Panc1 (cell line): Measurements from ENCODE around the gene USP31.

Source experiments
- POLR2AphosphoS5 ChIP-seq: IDR thresholded peaks from 2 replicates; pipeline ENCODE4 v1.6.1; 2012; ENCODE audit warnings: mild to moderate bottlenecking, low read depth, low read length, moderate library complexity
- SIN3A ChIP-seq: IDR thresholded peaks from 2 replicates; pipeline ENCODE4 v1.6.1; 2012; ENCODE audit warnings: low read depth, mild to moderate bottlenecking, low read length, moderate library complexity, borderline replicate concordance; ENCODE audit not compliant: insufficient read depth
- TF ChIP-seq, protein P1 (sequence below): fragments of 450-650 bp; IDR thresholded peaks from 2 replicates; pipeline ENCODE4 v1.5.1; 2017; ENCODE audit warnings: mild to moderate bottlenecking
- TF ChIP-seq, protein P2 (sequence below), 2 experiments: IDR thresholded peaks; 2 replicates each; pipeline ENCODE4 v1.6.1; 2011 to 2012; ENCODE audit warnings: low read depth in 2 of 2, control low read depth in 1 of 2, low read length in 1 of 2, mild to moderate bottlenecking in 1 of 2, moderate library complexity in 1 of 2; ENCODE audit not compliant: insufficient read depth in 1 of 2

DNA sequence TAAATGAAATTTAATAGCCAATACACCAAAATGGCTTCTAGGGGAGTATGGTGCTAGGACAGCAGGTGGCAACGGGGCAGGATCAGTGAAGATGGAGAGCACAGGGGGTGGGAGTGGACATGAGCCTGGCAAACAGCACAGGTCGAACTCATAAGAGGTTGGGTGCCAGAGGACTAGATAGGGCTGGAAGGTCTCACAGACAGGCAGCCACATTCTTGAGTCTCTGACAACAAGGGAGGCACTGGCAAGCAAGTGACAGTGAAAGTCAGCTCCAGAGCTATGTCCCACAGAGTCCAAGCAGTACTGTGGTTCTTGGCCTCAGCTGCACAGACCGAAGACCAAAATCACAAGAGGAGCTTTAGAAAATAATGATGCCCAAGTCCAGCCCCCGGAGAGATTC, 61.2 kb downstream of the USP31 start:
- TF ChIP-seq POLR2AphosphoS5 (no peak), SIN3A (no peak)
- TF ChIP-seq, protein P1, sequence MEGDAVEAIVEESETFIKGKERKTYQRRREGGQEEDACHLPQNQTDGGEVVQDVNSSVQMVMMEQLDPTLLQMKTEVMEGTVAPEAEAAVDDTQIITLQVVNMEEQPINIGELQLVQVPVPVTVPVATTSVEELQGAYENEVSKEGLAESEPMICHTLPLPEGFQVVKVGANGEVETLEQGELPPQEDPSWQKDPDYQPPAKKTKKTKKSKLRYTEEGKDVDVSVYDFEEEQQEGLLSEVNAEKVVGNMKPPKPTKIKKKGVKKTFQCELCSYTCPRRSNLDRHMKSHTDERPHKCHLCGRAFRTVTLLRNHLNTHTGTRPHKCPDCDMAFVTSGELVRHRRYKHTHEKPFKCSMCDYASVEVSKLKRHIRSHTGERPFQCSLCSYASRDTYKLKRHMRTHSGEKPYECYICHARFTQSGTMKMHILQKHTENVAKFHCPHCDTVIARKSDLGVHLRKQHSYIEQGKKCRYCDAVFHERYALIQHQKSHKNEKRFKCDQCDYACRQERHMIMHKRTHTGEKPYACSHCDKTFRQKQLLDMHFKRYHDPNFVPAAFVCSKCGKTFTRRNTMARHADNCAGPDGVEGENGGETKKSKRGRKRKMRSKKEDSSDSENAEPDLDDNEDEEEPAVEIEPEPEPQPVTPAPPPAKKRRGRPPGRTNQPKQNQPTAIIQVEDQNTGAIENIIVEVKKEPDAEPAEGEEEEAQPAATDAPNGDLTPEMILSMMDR = no peak
- TF ChIP-seq, protein P2, sequence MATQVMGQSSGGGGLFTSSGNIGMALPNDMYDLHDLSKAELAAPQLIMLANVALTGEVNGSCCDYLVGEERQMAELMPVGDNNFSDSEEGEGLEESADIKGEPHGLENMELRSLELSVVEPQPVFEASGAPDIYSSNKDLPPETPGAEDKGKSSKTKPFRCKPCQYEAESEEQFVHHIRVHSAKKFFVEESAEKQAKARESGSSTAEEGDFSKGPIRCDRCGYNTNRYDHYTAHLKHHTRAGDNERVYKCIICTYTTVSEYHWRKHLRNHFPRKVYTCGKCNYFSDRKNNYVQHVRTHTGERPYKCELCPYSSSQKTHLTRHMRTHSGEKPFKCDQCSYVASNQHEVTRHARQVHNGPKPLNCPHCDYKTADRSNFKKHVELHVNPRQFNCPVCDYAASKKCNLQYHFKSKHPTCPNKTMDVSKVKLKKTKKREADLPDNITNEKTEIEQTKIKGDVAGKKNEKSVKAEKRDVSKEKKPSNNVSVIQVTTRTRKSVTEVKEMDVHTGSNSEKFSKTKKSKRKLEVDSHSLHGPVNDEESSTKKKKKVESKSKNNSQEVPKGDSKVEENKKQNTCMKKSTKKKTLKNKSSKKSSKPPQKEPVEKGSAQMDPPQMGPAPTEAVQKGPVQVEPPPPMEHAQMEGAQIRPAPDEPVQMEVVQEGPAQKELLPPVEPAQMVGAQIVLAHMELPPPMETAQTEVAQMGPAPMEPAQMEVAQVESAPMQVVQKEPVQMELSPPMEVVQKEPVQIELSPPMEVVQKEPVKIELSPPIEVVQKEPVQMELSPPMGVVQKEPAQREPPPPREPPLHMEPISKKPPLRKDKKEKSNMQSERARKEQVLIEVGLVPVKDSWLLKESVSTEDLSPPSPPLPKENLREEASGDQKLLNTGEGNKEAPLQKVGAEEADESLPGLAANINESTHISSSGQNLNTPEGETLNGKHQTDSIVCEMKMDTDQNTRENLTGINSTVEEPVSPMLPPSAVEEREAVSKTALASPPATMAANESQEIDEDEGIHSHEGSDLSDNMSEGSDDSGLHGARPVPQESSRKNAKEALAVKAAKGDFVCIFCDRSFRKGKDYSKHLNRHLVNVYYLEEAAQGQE (IDR thresholded peaks at IDR 0.05; ENCODE audit: insufficient read depth in 1 of 2, low read depth in 2 of 2, low read length in 1 of 2) = no peak
